Measurements from ENCODE around the gene MAP7.
A peak's percentile ranks its signal among the peaks of the same experiment; 100 is the strongest.
"Not testable (repeated sequence)": the region's sequence is repeated elsewhere in the genome, so short reads cannot be mapped to it uniquely, and the experiment has no call there.

MAP7 gene

GRCh38 chr6:136383268-136383937 lies 166.8 kb downstream of the MAP7 start:
- Histone ChIP-seq H3K4me3 (ENCODE audit: low read length) (no peak overlapping the region), H3K27ac (ENCODE audit: low read length) (no peak overlapping the region), H2AFZ (ENCODE audit: low read depth, low read length) (no peak overlapping the region), H3K27me3 (ENCODE audit: low read depth, low read length) (no peaks in the 10 kb centered on the region), H3K4me1 (ENCODE audit: low read length) (no peaks in the 10 kb centered on the region), H3K9ac (ENCODE audit: low read length) (no peak overlapping the region), H4K20me1 (ENCODE audit: insufficient read depth, low read length) (no peaks in the 10 kb centered on the region), H3K79me2 (ENCODE audit: low read length) (no peaks in the 10 kb centered on the region), H3K4me2 (ENCODE audit: low read length) (no peak overlapping the region), H3K9me3 (ENCODE audit: insufficient read depth, low read length) (no peaks in the 10 kb centered on the region), H3K36me3 (replicated peaks; ENCODE audit: low read depth, low read length) (no peaks in the 10 kb centered on the region)
- no peak for TF ChIP-seq CTCF (IDR thresholded peaks at IDR 0.05; ENCODE audit: low read depth, low read length)

- Histone ChIP-seq H3K27me3 (ENCODE audit: low read depth, low read length) (no peaks in the 10 kb centered on the region), H2AFZ (ENCODE audit: low read depth, low read length) (no peak overlapping the region), H3K36me3 (replicated peaks; ENCODE audit: low read depth, low read length) (no peaks in the 10 kb centered on the region), H3K4me2 (ENCODE audit: low read length) (no peak overlapping the region), H3K4me1 (ENCODE audit: low read length) (no peaks in the 10 kb centered on the region), H3K9me3 (ENCODE audit: insufficient read depth, low read length) (no peaks in the 10 kb centered on the region), H3K27ac (ENCODE audit: low read length) (no peak overlapping the region), H3K4me3 (ENCODE audit: low read length) (no peak overlapping the region), H4K20me1 (ENCODE audit: insufficient read depth, low read length) (no peaks in the 10 kb centered on the region), H3K9ac (ENCODE audit: low read length) (no peak overlapping the region), H3K79me2 (ENCODE audit: low read length) (no peaks in the 10 kb centered on the region)
- no peak for TF ChIP-seq EZH2phosphoT487 (IDR thresholded peaks at IDR 0.05; ENCODE audit: low read depth)
- no peak for TF ChIP-seq CTCF (IDR thresholded peaks at IDR 0.05; ENCODE audit: low read depth, low read length)
Observed at GRCh38 chr6:136382676-136383252, 167.5 kb downstream of the MAP7 start.

- Histone ChIP-seq H3K36me3 (replicated peaks; ENCODE audit: low read depth, low read length) (no peaks in the 10 kb centered on the region), H3K27ac (ENCODE audit: low read length) (no peak overlapping the region), H3K27me3 (ENCODE audit: low read depth, low read length) (no peaks in the 10 kb centered on the region), H3K9ac (ENCODE audit: low read length) (no peak overlapping the region), H2AFZ (ENCODE audit: low read depth, low read length) (no peak overlapping the region), H3K79me2 (ENCODE audit: low read length) (no peaks in the 10 kb centered on the region), H3K4me3 (ENCODE audit: low read length) (no peak overlapping the region), H3K4me2 (ENCODE audit: low read length) (no peak overlapping the region), H3K9me3 (ENCODE audit: insufficient read depth, low read length) (no peaks in the 10 kb centered on the region), H4K20me1 (ENCODE audit: insufficient read depth, low read length) (no peaks in the 10 kb centered on the region), H3K4me1 (ENCODE audit: low read length) (no peaks in the 10 kb centered on the region)
- TF ChIP-seq CTCF (IDR thresholded peaks at IDR 0.05; ENCODE audit: low read depth, low read length) (peak; percentile 39), EZH2phosphoT487 (IDR thresholded peaks at IDR 0.05; ENCODE audit: low read depth) (no peak)
Observed at GRCh38 chr6:136378888-136379287, 171.3 kb downstream of the MAP7 start.

DNA sequence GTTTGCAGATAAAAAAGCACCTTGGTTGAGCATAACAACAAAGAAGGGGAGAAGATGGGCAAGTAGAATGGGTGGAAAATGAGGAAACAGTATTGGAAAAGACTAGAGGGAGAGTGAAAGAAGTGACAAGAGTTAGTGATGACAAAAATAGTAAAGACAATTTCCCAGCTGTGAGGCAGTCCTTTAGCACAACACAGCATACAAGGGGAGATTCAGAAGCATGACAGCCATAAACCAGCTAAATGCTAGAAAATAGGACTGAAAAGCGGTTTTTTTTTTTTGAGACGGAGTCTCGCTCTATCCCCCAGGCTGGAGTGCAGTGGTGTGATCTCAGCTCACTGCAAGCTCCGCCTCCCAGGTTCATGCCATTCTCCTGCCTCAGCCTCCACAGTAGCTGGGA lies 174.4 kb downstream of the MAP7 start:
- H3K36me3 ChIP-seq (replicated peaks; ENCODE audit: low read depth, low read length); H3K79me2 ChIP-seq (ENCODE audit: low read length); H3K4me2 ChIP-seq (ENCODE audit: low read length); H3K4me1 ChIP-seq (ENCODE audit: low read length); H3K9ac ChIP-seq (ENCODE audit: low read length); H3K4me3 ChIP-seq (ENCODE audit: low read length); H3K27ac ChIP-seq (ENCODE audit: low read length); H2AFZ ChIP-seq (ENCODE audit: low read depth, low read length); H3K9me3 ChIP-seq (ENCODE audit: insufficient read depth, low read length); H4K20me1 ChIP-seq (ENCODE audit: insufficient read depth, low read length); H3K27me3 ChIP-seq (ENCODE audit: low read depth, low read length): not testable (repeated sequence)

Measured in OCI-LY3 (cell line).